HG03439 (cell line): ENCODE measurements around the gene SDHA.

Experiments
- ATAC-seq: cut with Tn5 transposase; IDR thresholded peaks from one replicate; pipeline ENCODE4 v1.9.1; 2021; ENCODE audit warnings: mild to moderate bottlenecking, moderate library complexity; ENCODE audit not compliant: unreplicated experiment

SDHA gene

GRCh38 chr5:217494-218456 is at the start of gene SDHA, which contains the start of gene CCDC127:
SDHA (plus strand) TSS chr5:218320; CDS start chr5:218356, 36 bp downstream.
CCDC127 (minus strand) TSS chr5:218153; CDS start chr5:216849, 1,304 bp downstream.
- peak; percentile 73 for ATAC-seq

- no peak for ATAC-seq
Measured at GRCh38 chr5:169071-169727, 48.9 kb upstream of the SDHA start.

- no peak for ATAC-seq
Measured at GRCh38 chr5:169728-170094, 48.4 kb upstream of the SDHA start.

- ATAC-seq = no peak
Measured at GRCh38 chr5:170971-171800, 46.9 kb upstream of the SDHA start.

- no peak for ATAC-seq
Measured at GRCh38 chr5:171801-172331, 46.3 kb upstream of the SDHA start.

GRCh38 chr5:172421-172820 is 45.7 kb upstream of the SDHA start:
- no peak for ATAC-seq

GRCh38 chr5:172841-173251 is 45.3 kb upstream of the SDHA start:
- no peak for ATAC-seq

GRCh38 chr5:173392-174290 is 44.5 kb upstream of the SDHA start:
- no peak for ATAC-seq

- no peak for ATAC-seq
Measured at GRCh38 chr5:174291-174600, 43.9 kb upstream of the SDHA start.

GRCh38 chr5:174876-175465 is 43.1 kb upstream of the SDHA start:
- ATAC-seq = no peak

GRCh38 chr5:176296-176823 is 41.8 kb upstream of the SDHA start:
- ATAC-seq = no peak

- ATAC-seq = no peak
Measured at GRCh38 chr5:178110-178509, 40.0 kb upstream of the SDHA start.

GRCh38 chr5:179401-179800 is 38.7 kb upstream of the SDHA start:
- no peak for ATAC-seq

- no peak for ATAC-seq
Measured at GRCh38 chr5:180286-180918, 37.7 kb upstream of the SDHA start.

GRCh38 chr5:181160-181559 is 37.0 kb upstream of the SDHA start:
- no peak for ATAC-seq

- no peak for ATAC-seq
Measured at GRCh38 chr5:181566-181965, 36.6 kb upstream of the SDHA start.

- no peak for ATAC-seq
Measured at GRCh38 chr5:182126-182525, 36.0 kb upstream of the SDHA start.

- ATAC-seq = no peak
Measured at GRCh38 chr5:184471-184870, 33.6 kb upstream of the SDHA start.
